Measurements from ENCODE around the gene SUGP1.

SUGP1 gene

DNA sequence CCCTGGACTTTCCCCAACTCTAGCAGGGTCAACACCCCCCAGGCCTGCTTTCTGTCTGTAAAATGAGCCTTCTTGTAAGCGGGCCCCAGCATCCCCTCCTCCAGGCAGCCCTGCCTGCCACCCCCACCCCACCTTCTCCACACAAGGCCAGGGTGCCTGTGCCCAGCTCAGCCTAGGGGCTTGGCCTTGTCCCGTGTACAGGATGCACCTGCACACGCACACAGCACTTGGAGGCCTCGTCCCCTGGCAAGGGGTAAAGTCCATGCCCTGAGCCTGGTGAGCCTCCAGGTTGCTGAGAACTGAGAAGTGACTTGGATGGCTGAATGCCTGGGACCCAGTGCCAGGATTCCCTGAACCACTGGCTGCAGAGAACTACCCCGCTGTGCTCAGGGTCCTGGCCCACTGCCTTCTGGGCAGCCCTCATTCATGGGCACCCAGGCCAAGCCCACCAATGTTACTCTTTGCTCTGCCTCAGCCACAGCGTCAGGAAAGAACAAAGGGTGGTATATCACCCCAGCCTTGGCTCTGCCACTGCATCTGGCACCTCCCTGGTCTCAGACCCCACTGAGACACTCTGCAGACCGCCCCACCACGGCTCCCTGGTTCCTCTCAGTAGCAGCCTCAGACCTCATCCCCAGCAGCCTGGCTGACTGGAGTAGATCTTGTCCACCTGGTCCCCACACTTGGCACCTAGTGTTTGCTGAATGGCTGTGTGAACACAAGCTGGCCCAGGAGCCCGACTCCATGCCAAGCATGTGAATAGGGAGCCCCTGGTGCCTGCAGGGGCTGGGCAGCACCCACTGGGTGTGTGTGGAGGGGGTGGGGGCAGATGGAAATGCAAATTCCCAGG, 45.4 kb downstream of the SUGP1 start:
- Histone ChIP-seq H3K4me3 (ENCODE audit: severe bottlenecking) (no peak overlapping the region), H3K27me3 (ENCODE audit: insufficient read depth, poor library complexity, severe bottlenecking) (peaks cover 3% of the 10 kb centered on the region), H3K27ac (ENCODE audit: poor library complexity, severe bottlenecking) (no peak overlapping the region), H3K36me3 (ENCODE audit: low read depth) (peaks cover 6% of the 10 kb centered on the region; the same call in 1 of the 2 replicates), H3K4me1 (ENCODE audit: insufficient read depth, poor library complexity, severe bottlenecking) (no peaks in the 10 kb centered on the region), H3K9me3 (ENCODE audit: severe bottlenecking) (no peaks in the 10 kb centered on the region)
- ATAC-seq (ENCODE audit: low read depth) (no peak; the same call in 2 of the 3 replicates), DNase-seq (ENCODE audit: low spot score) (no peak)
- TF ChIP-seq, protein P1, sequence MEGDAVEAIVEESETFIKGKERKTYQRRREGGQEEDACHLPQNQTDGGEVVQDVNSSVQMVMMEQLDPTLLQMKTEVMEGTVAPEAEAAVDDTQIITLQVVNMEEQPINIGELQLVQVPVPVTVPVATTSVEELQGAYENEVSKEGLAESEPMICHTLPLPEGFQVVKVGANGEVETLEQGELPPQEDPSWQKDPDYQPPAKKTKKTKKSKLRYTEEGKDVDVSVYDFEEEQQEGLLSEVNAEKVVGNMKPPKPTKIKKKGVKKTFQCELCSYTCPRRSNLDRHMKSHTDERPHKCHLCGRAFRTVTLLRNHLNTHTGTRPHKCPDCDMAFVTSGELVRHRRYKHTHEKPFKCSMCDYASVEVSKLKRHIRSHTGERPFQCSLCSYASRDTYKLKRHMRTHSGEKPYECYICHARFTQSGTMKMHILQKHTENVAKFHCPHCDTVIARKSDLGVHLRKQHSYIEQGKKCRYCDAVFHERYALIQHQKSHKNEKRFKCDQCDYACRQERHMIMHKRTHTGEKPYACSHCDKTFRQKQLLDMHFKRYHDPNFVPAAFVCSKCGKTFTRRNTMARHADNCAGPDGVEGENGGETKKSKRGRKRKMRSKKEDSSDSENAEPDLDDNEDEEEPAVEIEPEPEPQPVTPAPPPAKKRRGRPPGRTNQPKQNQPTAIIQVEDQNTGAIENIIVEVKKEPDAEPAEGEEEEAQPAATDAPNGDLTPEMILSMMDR (IDR thresholded peaks at IDR 0.05; ENCODE audit: poor library complexity, severe bottlenecking): no peak

DNA sequence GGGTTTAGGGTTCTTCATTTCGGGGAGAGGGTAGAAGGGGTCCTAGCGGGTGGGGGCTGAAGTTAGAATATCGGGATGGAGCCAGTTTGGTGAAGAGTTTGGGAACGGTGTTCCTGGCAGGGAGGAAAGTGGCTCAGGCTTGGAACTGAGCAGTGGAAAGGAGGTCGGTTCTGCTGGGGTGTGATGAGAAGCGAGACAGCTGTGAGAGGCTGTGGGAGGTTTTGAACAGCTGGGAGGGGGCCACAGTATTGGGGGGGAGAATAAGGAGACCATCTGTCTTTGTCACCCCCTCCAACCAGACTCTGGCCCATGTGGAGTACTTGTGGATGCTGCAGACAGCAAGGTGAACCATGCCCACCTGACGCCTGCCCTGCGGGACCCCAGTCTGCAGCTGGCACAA, 46.2 kb downstream of the SUGP1 start:
- no peak for ATAC-seq (ENCODE audit: low read depth)
- Histone ChIP-seq H3K27me3 (ENCODE audit: insufficient read depth, poor library complexity, severe bottlenecking) (peaks cover 3% of the 10 kb centered on the region), H3K4me3 (ENCODE audit: severe bottlenecking) (no peak overlapping the region), H3K4me1 (ENCODE audit: insufficient read depth, poor library complexity, severe bottlenecking) (no peaks in the 10 kb centered on the region), H3K27ac (ENCODE audit: poor library complexity, severe bottlenecking) (no peak overlapping the region), H3K9me3 (ENCODE audit: severe bottlenecking) (no peaks in the 10 kb centered on the region), H3K36me3 (ENCODE audit: low read depth) (peaks cover 6% of the 10 kb centered on the region; the same call in 1 of the 2 replicates)
- TF ChIP-seq, protein P1 (IDR thresholded peaks at IDR 0.05; ENCODE audit: poor library complexity, severe bottlenecking): no peak
- no peak for DNase-seq (ENCODE audit: low spot score)

DNA sequence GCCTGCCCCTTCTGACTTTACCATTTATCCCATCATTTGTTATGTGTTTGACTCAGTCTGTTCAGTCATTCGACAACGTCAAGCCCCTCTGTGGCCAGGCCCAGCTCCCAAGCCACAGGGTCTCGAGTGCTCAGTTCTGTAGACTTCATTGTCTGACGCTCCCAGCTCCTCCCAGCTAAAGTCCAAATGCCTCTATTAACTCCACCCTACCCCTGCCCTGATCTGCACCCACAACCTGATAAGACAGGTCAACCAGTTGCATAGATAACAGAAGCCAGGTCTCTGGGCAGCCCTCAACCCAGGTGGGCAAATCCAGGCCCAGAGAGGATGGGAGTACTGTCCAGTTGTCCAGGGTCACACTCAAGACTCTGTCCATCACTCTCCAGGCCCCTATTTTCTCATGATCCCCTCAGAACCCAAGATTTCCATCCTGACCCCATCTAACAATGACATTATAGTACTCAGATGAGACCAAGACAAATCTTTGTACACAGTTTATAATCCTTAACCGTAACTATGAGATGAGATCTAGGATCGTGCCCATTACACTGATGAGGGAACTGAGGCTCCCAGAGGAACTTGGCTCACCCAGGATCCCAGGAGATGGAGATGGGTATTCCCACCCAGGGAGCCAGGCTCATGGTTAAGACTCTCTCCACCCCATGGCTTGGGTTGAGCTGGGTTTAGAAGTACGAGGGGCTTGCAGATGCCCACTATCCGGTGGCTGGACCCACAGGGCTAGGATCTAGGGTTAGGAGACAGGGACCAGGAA, 48.3 kb downstream of the SUGP1 start:
- Histone ChIP-seq H3K4me1 (ENCODE audit: insufficient read depth, poor library complexity, severe bottlenecking) (no peaks in the 10 kb centered on the region), H3K4me3 (ENCODE audit: severe bottlenecking) (no peak overlapping the region), H3K36me3 (ENCODE audit: low read depth) (no peaks in the 10 kb centered on the region), H3K27me3 (ENCODE audit: insufficient read depth, poor library complexity, severe bottlenecking) (peaks cover 3% of the 10 kb centered on the region), H3K27ac (ENCODE audit: poor library complexity, severe bottlenecking) (no peak overlapping the region), H3K9me3 (ENCODE audit: severe bottlenecking) (no peaks in the 10 kb centered on the region)
- no peak for ATAC-seq (ENCODE audit: low read depth)
- DNase-seq (ENCODE audit: low spot score): no peak
- TF ChIP-seq, protein P1 (IDR thresholded peaks at IDR 0.05; ENCODE audit: poor library complexity, severe bottlenecking): no peak

DNA sequence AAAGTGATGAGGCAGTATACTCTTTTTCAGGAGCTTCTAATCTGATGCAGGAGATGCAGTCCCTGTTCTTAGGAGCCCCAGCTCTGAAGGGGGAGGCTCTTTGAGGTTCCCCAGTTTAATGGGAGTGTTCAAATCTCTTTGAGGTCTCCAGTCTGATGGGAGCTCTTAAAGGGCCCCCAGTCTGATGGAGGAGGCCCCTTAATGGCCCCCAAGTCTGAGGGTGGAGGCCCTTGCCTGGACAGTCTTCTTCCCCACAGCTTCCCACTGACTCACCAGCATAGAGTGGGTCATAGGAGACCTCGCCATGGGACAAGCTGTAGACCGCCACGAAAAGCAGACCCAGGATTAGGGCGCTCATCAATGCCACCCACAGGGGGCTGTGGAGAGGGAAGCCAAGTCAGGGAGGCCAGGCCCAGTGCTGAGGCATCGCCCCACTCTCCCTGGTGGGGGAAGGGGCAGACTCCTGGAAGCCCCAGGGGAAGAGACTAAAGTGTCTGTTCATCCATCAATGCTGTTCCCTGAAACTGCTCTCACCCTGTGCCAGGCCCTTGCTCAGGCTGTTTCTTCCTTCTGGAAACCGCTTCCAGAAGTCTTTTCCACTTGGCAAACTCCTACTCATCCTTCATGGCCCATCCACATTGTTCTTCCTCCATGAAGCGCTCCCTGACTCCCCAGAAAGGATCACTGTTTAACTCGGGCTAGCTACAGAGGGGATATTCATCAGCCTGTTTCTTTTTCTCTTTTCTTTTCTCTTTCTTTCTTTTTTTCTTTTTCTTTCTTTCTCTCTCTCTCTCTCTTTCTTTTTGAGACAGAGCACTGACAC, 49.3 kb downstream of the SUGP1 start:
- DNase-seq (ENCODE audit: low spot score) (no peak), ATAC-seq (ENCODE audit: low read depth) (no peak)
- no peak overlapping the region for H3K4me3 ChIP-seq (ENCODE audit: severe bottlenecking)
- no peak overlapping the region for H3K27ac ChIP-seq (ENCODE audit: poor library complexity, severe bottlenecking)
- H3K27me3 ChIP-seq (ENCODE audit: insufficient read depth, poor library complexity, severe bottlenecking): peaks cover 3% of the 10 kb centered on the region
- H3K9me3 ChIP-seq (ENCODE audit: severe bottlenecking): no peaks in the 10 kb centered on the region
- H3K36me3 ChIP-seq (ENCODE audit: low read depth): no peaks in the 10 kb centered on the region
- H3K4me1 ChIP-seq (ENCODE audit: insufficient read depth, poor library complexity, severe bottlenecking): no peaks in the 10 kb centered on the region
- TF ChIP-seq, protein P1 (IDR thresholded peaks at IDR 0.05; ENCODE audit: poor library complexity, severe bottlenecking): no peak
